ENCODE results near the gene CLDN11. TPM values are rescaled to one million over a fixed set of nuclear protein-coding genes. Genes with fewer than 3 reads are reported as not detected.

CLDN11 gene
- polyA plus RNA-seq, 1 of the 3 experiments (the other 2 are of a cell fraction), result 2.2 TPM

GRCh38 chr3:170483485-170484262, 65.0 kb downstream of the CLDN11 start:
- no peaks in the 10 kb centered on the region for H3K9me3 ChIP-seq
- no peaks in the 10 kb centered on the region for H3K36me3 ChIP-seq (replicated peaks in 1 of 2; ENCODE audit: control insufficient read depth in 1 of 2, insufficient read depth in 2 of 2, low read length in 1 of 2)
- H4K20me1 ChIP-seq (ENCODE audit: insufficient read depth), result no peaks in the 10 kb centered on the region
- H2AFZ ChIP-seq (ENCODE audit: low read depth), result no peak overlapping the region
- no peaks in the 10 kb centered on the region for H3K9me2 ChIP-seq
- CTCF ChIA-PET, result interaction anchor here (1.0 to 1.9 kb wide), 7 partner anchors 8 to 328 kb away, joined by 3 to 5 read pairs (median 3); no protein-coding TSS in a partner anchor
- peak; percentile 59 for DNase-seq
- peak overlapping the region in 1 of 2 experiments; percentile 36; a peak in 2 of 4 replicates for H3K27ac ChIP-seq (ENCODE audit: low read depth in 2 of 2, low read length in 1 of 2)
- WGBS (ENCODE audit: low lambda C conversion rate), result 56% methylated on average over 5 of the region's 5 CpGs
- TF ChIP-seq MXI1 (IDR thresholded peaks at IDR 0.05; ENCODE audit: low read depth, low read length) (no peak; the same call in 1 of the 2 replicates), PBX3 (IDR thresholded peaks at IDR 0.05) (no peak), FOSL2 (IDR thresholded peaks at IDR 0.05; ENCODE audit: borderline replicate concordance, low read depth) (no peak), CTCF (IDR thresholded peaks at IDR 0.05) (peak; percentile 22; the same call in 1 of the 2 replicates), GATA2 (CRISPR knock-in tag; IDR thresholded peaks at IDR 0.05) (peak; percentile 84), FOXJ3 (CRISPR knock-in tag; IDR thresholded peaks at IDR 0.05) (peak; percentile 39; the same call in 1 of the 2 replicates), IRF3 (IDR thresholded peaks at IDR 0.05; ENCODE audit: low read depth, low read length) (no peak), RCOR1 (IDR thresholded peaks at IDR 0.05; ENCODE audit: low read length) (peak; percentile 21; the same call in 1 of the 2 replicates)
- H3K4me3 ChIP-seq (ENCODE audit: low read depth in 2 of 2, low read length in 1 of 2), result no peak overlapping the region
- H3K27me3 ChIP-seq (ENCODE audit: insufficient read depth), result no peaks in the 10 kb centered on the region
- H3K4me1 ChIP-seq (ENCODE audit: control insufficient read depth in 1 of 2, insufficient read depth in 2 of 2, low read depth in 1 of 2, low read length in 1 of 2), result peaks cover 0 to 27% of the 10 kb centered on the region in 2 experiments; a peak in 1 of 4 replicates
- H3K9ac ChIP-seq, result no peak overlapping the region
- H3F3A ChIP-seq (replicated peaks; ENCODE audit: insufficient read depth), result no peaks in the 10 kb centered on the region
- H3K79me2 ChIP-seq (ENCODE audit: insufficient read depth), result no peaks in the 10 kb centered on the region
- no peak overlapping the region for H3K4me2 ChIP-seq
- POLR2A ChIA-PET, result interaction anchor here (0.6 kb wide), 1 partner anchor 12 kb away, joined by 3 read pairs; no protein-coding TSS in a partner anchor

Other genes starting within 250 kb of the CLDN11 start
- 9.2 and 12.5 TPM in 2 replicates for gene PHC3, start 237.1 kb upstream of the CLDN11 start, polyA plus RNA-seq (2012; rRNA removed)
- gene PRKCI, start 196.4 kb upstream of the CLDN11 start, polyA plus RNA-seq (2012; rRNA removed), result 10.1 and 16.0 TPM in 2 replicates
- gene SKIL, start 61.2 kb upstream of the CLDN11 start, polyA plus RNA-seq (2012; rRNA removed), result 3.9 and 5.1 TPM in 2 replicates
- 2.5 and 2.7 TPM in 2 replicates for gene SLC7A14, start 167.2 kb downstream of the CLDN11 start, polyA plus RNA-seq (2012; rRNA removed)

Measured in SK-N-SH (cell line).